SK-N-SH (cell line): ENCODE data around the gene ENO1. TPM values are rescaled to one million over a fixed set of nuclear protein-coding genes. Genes with fewer than 3 reads are reported as not detected.

ENCODE experiments used
- CTCF ChIA-PET: fragments of 300-600, 350-600 bp; formaldehyde crosslinking; extraction: SDS; loops from one replicate; lab custom pipeline; 2021; lab: Yijun Ruan, JAX
- POLR2A ChIA-PET: fragments of 350-600 bp; sonication (Branson Sonifier 250); formaldehyde crosslinking; extraction: SDS; loops from one replicate; lab custom pipeline; 2020; ENCODE audit warnings: antibody characterized with exemption, inconsistent platforms; lab: Yijun Ruan, JAX
- DNase-seq: peaks from one replicate; pipeline ENCODE4 v3.0.0; 2012
- H2AFZ ChIP-seq: fragments of 200-600 bp; sonication (generic); 2 replicates; pipeline ENCODE4 v1.8.1; 2016; ENCODE audit warnings: antibody characterized with exemption, mild to moderate bottlenecking, low read depth
- H3F3A ChIP-seq: fragments of 200-600 bp; sonication (generic); replicated peaks from 2 replicates; pipeline ENCODE3; 2016; ENCODE audit warnings: antibody characterized with exemption, mild to moderate bottlenecking; ENCODE audit not compliant: insufficient read depth
- H3K27ac ChIP-seq, 2 experiments: fragments of 200-500 bp in 1 of 2; fragments of 200-600 bp in 1 of 2; sonication (Bioruptor generic) in 1 of 2; sonication (generic), shearing (Covaris generic) in 1 of 2; 2 replicates each; pipeline versions ENCODE4 v1.5.1 to v1.6.1; 2014 to 2016; ENCODE audit warnings: low read depth in 2 of 2, inconsistent platforms in 1 of 2, low read length in 1 of 2, mild to moderate bottlenecking in 1 of 2, mixed read lengths in 1 of 2
- H3K27me3 ChIP-seq: fragments of 200-600 bp; sonication (generic), shearing (Covaris generic); 2 replicates; pipeline ENCODE4 v1.6.1; 2016; ENCODE audit warnings: mixed run types; ENCODE audit not compliant: insufficient read depth
- H3K36me3 ChIP-seq, 2 experiments: fragments of 200-500 bp in 1 of 2; fragments of 200-600 bp in 1 of 2; sonication (Bioruptor generic) in 1 of 2; sonication (generic) in 1 of 2; replicated peaks in 1 of 2; 2 replicates each; pipeline versions ENCODE3 to v1.5.1; 2014 to 2016; ENCODE audit warnings: low read length in 1 of 2, mild to moderate bottlenecking in 1 of 2; ENCODE audit not compliant: insufficient read depth in 2 of 2, control insufficient read depth in 1 of 2
- H3K4me1 ChIP-seq, 2 experiments: fragments of 200-500 bp in 1 of 2; fragments of 200-600 bp in 1 of 2; sonication (Bioruptor generic) in 1 of 2; sonication (generic), shearing (Covaris generic) in 1 of 2; 2 replicates each; pipeline versions ENCODE4 v1.5.1 to v1.6.1; 2014 to 2016; ENCODE audit warnings: low read depth in 1 of 2, low read length in 1 of 2, mixed run types in 1 of 2; ENCODE audit not compliant: insufficient read depth in 2 of 2, control insufficient read depth in 1 of 2
- H3K4me2 ChIP-seq: fragments of 200-600 bp; sonication (generic), shearing (Covaris generic); 2 replicates; pipeline ENCODE4 v1.6.1; 2017; ENCODE audit warnings: mixed run types
- H3K4me3 ChIP-seq, 2 experiments: fragments of 200-500 bp in 1 of 2; fragments of 200-600 bp in 1 of 2; sonication (Bioruptor generic) in 1 of 2; sonication (generic), shearing (Covaris generic) in 1 of 2; 2 replicates each; pipeline versions ENCODE4 v1.5.1 to v1.8.1; 2014 to 2016; ENCODE audit warnings: low read depth in 2 of 2, inconsistent platforms in 1 of 2, low read length in 1 of 2, mild to moderate bottlenecking in 1 of 2, mixed read lengths in 1 of 2, moderate library complexity in 1 of 2
- H3K79me2 ChIP-seq: fragments of 200-600 bp; sonication (generic); 2 replicates; pipeline ENCODE4 v1.8.1; 2017; ENCODE audit warnings: mild to moderate bottlenecking; ENCODE audit not compliant: insufficient read depth
- H3K9ac ChIP-seq: fragments of 200-600 bp; sonication (generic); 2 replicates; pipeline ENCODE4 v1.6.1; 2017; ENCODE audit warnings: mixed run types
- H3K9me2 ChIP-seq: fragments of 200-600 bp; sonication (generic); 2 replicates; pipeline ENCODE4 v1.6.1; 2017; ENCODE audit warnings: mixed run types
- H3K9me3 ChIP-seq: fragments of 200-600 bp; sonication (generic); 2 replicates; pipeline ENCODE4 v1.6.1; 2017; ENCODE audit warnings: mixed run types, mild to moderate bottlenecking, moderate library complexity
- H4K20me1 ChIP-seq: fragments of 200-600 bp; sonication (generic); 2 replicates; pipeline ENCODE4 v1.6.1; 2017; ENCODE audit warnings: mild to moderate bottlenecking, mixed run types; ENCODE audit not compliant: insufficient read depth
- FOXJ3 ChIP-seq: sonication (generic); formaldehyde crosslinking; IDR thresholded peaks from 2 replicates; pipeline ENCODE4 v1.5.1; 2020; ENCODE audit warnings: mild to moderate bottlenecking, missing genetic modification reagents
- GABPA ChIP-seq: IDR thresholded peaks from 2 replicates; pipeline ENCODE4 v1.4.0; 2012; ENCODE audit warnings: low read depth, mild to moderate bottlenecking
- NRF1 ChIP-seq: IDR thresholded peaks from 2 replicates; pipeline ENCODE4 v1.6.1; 2012; ENCODE audit warnings: low read depth, mild to moderate bottlenecking, low read length
- RCOR1 ChIP-seq: fragments of 150-350 bp; IDR thresholded peaks from 2 replicates; pipeline ENCODE4 v1.6.1; 2017; ENCODE audit warnings: antibody characterized with exemption, low read length
- REST ChIP-seq: IDR thresholded peaks from 2 replicates; pipeline ENCODE4 v1.6.1; 2012; ENCODE audit warnings: mild to moderate bottlenecking, low read depth, low read length, moderate library complexity
- TCF12 ChIP-seq: IDR thresholded peaks from 2 replicates; pipeline ENCODE4 v1.4.0; 2012
- ZBTB33 ChIP-seq: IDR thresholded peaks from 2 replicates; pipeline ENCODE4 v1.4.0; 2012; ENCODE audit warnings: low read depth, borderline replicate concordance
- WGBS: methylation state at CpG from one replicate; pipeline ENCODE4 v1.1.6; 2017; ENCODE audit warnings: low lambda C conversion rate; 5-methylcytosine and 5-hydroxymethylcytosine counted together
- polyA plus RNA-seq, 3 experiments: library from polyadenylated mRNA; depleted of rRNA; stranded (reverse); fragments of >200 nt; gene quantifications; 2 replicates each; pipeline ENCODE4 v1.2.3, GENCODE V29; 2012

The ENO1 gene
- polyA plus RNA-seq, 1 of the 3 experiments (the other 2 are of a cell fraction), result 1,599 TPM

DNA sequence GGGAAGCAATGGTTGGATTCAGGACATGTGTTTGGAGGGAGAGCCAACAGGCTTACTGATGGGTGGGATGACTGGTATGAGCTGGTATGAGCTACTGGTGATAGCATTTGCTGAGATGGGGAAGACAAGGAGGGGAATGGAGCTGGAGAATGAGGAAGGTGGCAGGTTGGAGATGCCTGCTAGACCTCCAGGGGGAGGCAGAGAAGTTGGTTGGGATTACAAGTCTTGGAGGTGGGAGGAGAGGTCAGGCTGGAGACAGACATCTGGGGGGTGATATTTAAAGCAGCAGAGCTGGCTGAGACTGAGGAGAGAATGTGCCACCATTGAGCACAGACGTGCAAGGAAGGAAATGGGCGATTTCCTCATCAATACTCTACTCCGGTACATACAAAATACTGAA, 31.8 kb upstream of the ENO1 start (continued):
- no peak for TF ChIP-seq REST
- no peak for TF ChIP-seq ZBTB33
- TF ChIP-seq TCF12, result no peak
- no peak for TF ChIP-seq RCOR1
- no peak for TF ChIP-seq GABPA
- no peak for TF ChIP-seq NRF1
- no peak for TF ChIP-seq FOXJ3
- TF ChIP-seq, all 33 proteins: peak for 0

DNA sequence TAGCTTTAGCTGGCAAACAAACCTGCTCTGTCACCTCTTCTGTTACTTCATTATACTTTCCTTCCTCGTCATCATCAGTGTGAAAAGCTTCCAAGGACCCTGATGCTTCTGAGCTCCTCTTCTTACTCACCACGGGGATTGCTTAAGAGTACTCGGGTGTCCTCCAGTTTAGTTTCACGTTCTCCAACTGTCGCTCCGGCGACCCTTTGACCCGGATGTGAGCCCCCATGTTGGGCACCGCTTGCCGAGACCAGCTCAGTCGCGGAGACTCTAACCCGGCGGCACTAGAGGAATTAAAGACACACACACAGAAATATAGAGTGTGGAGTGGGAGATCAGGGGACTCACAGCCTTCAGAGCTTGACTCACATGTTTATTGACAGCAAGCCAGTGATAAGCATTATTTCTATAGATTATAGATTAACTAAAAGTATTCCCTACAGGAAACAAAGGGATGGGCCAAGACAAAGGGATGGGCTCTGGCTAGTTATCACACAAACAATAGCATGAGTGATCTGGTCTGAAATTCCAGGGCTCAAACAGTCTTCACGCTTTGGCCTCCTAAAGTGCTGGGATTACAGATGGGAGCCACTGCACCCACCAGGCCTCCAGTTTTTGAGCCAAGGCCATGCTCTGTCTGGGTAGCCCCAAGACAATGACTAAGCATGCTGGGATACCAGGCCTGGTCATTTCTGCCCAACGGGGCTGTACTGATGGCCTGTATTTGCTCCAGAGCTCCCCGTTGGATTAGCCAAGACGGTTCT, 30.1 kb upstream of the ENO1 start:
- peaks cover 8 to 9% of the 10 kb centered on the region in 2 experiments; a peak in 3 of 4 replicates for H3K4me1 ChIP-seq
- ChIA-PET POLR2A (no interaction called here), CTCF (interaction anchor here (1.3 to 2.6 kb wide), 2 partner anchors 10 to 80 kb away, joined by 5 to 14 read pairs; no protein-coding TSS in a partner anchor)
- WGBS, result 81% methylated on average over 17 of the region's 18 CpGs
- no peaks in the 10 kb centered on the region for H3K36me3 ChIP-seq
- DNase-seq, result no peak
- no peak overlapping the region for H3K27ac ChIP-seq
- H4K20me1 ChIP-seq, result no peaks in the 10 kb centered on the region
- no peaks in the 10 kb centered on the region for H3K9me2 ChIP-seq
- H3K9ac ChIP-seq, result no peak overlapping the region
- H2AFZ ChIP-seq, result no peak overlapping the region
- no peak overlapping the region for H3K4me3 ChIP-seq
- H3K4me2 ChIP-seq, result no peak overlapping the region
- no peaks in the 10 kb centered on the region for H3K9me3 ChIP-seq
- no peaks in the 10 kb centered on the region for H3K27me3 ChIP-seq
- H3F3A ChIP-seq, result peaks cover 21% of the 10 kb centered on the region
- TF ChIP-seq FOXJ3, result no peak
- no peaks in the 10 kb centered on the region for H3K79me2 ChIP-seq
